Common myeloid progenitor, CD34-positive (primary cell): ENCODE measurements around the gene HMG20A.

Experiments used
- CTCF ChIA-PET: fragments of 350-600 bp; sonication (Branson Sonifier 250); formaldehyde crosslinking; loops from one replicate; lab custom pipeline; 2021; ENCODE audit warnings: antibody characterized with exemption; lab: Charles Lee
- POLR2A ChIA-PET: fragments of 350-600 bp; sonication (Branson Sonifier 250); formaldehyde crosslinking; loops from one replicate; lab custom pipeline; 2021; ENCODE audit warnings: antibody characterized with exemption; lab: Charles Lee
- DNase-seq, 3 donors: peaks; one replicate each; pipeline versions ENCODE4 v3.0.0 to v3.0.0-alpha.2; 2013
- H3K27ac ChIP-seq, 2 experiments: 1 replicate in 1 of 2; 2 replicates in 1 of 2; pipeline ENCODE4 v1.7.0; 2013; ENCODE audit warnings: inconsistent platforms in 2 of 2, low read length in 2 of 2, mild to moderate bottlenecking in 2 of 2, low read depth in 1 of 2, moderate library complexity in 1 of 2; ENCODE audit not compliant: severe bottlenecking in 2 of 2, insufficient read depth in 1 of 2, poor library complexity in 1 of 2
- H3K27me3 ChIP-seq, 5 experiments: replicated peaks in 2 of 5; 1 replicate in 3 of 5; 2 replicates in 2 of 5; pipeline versions ENCODE4 v1.6.1 to v1.7.0; 2013; ENCODE audit warnings: low read length in 4 of 5, mild to moderate bottlenecking in 2 of 5, moderate library complexity in 2 of 5, inconsistent platforms in 1 of 5; ENCODE audit not compliant: insufficient read depth in 5 of 5, control insufficient read depth in 4 of 5
- H3K36me3 ChIP-seq, 4 experiments: 1 replicate in 2 of 4; 2 replicates in 2 of 4; pipeline versions ENCODE4 v1.6.1 to v1.7.0; 2013; ENCODE audit warnings: low read length in 3 of 4, control low read depth in 1 of 4, mild to moderate bottlenecking in 1 of 4; ENCODE audit not compliant: control insufficient read depth in 4 of 4, insufficient read depth in 4 of 4
- H3K4me1 ChIP-seq, 4 experiments: 1 replicate in 3 of 4; 2 replicates in 1 of 4; pipeline versions ENCODE4 v1.6.1 to v1.7.1; 2013; ENCODE audit warnings: low read length in 3 of 4, mild to moderate bottlenecking in 3 of 4, control low read depth in 1 of 4, inconsistent platforms in 1 of 4, moderate library complexity in 1 of 4; ENCODE audit not compliant: control insufficient read depth in 4 of 4, insufficient read depth in 4 of 4; ENCODE audit errors: control extremely low read depth in 1 of 4
- H3K4me3 ChIP-seq, 7 experiments: 1 replicate in 4 of 7; 2 replicates in 3 of 7; pipeline versions ENCODE4 v1.5.1 to v1.7.0; 2013; ENCODE audit warnings: mild to moderate bottlenecking in 7 of 7, low read length in 6 of 7, moderate library complexity in 6 of 7, inconsistent platforms in 2 of 7, low read depth in 2 of 7, control low read depth in 1 of 7; ENCODE audit not compliant: insufficient read depth in 4 of 7, control insufficient read depth in 1 of 7; ENCODE audit errors: extremely low read depth in 1 of 7
- H3K9me3 ChIP-seq, 5 experiments: 1 replicate in 4 of 5; 2 replicates in 1 of 5; pipeline versions ENCODE4 v1.6.1 to v1.7.1; 2013; ENCODE audit warnings: low read length in 4 of 5, mild to moderate bottlenecking in 2 of 5, inconsistent platforms in 1 of 5, low read depth in 1 of 5, moderate library complexity in 1 of 5; ENCODE audit not compliant: control insufficient read depth in 4 of 5, insufficient read depth in 2 of 5; ENCODE audit errors: control extremely low read depth in 1 of 5
- WGBS: methylation state at CpG from one replicate; pipeline ENCODE4 v1.1.5; 2013; ENCODE audit not compliant: insufficient coverage; 5-methylcytosine and 5-hydroxymethylcytosine counted together

HMG20A gene

DNA sequence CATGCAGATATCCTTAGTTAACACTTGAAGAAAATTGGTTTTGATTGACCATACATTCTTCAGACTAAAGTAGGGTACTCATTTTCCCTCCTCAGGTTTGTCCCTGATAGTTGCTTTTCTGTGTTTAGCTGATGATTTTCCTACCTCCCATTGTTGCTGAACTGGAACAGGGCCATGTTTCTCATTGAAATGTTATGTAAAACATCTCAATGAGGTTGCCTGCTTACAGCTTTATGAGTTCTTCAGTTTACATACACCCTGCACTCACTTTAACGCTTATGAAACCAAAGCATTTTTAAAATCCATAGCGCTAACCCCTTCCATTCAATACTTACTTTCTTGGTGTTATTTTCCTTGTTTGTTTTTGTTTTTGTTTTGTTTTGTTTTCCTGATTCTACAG, 61.9 kb downstream of the HMG20A start:
- no peak overlapping the region for H3K4me3 ChIP-seq
- peaks cover 21 to 71% (median 45%) of the 10 kb centered on the region in 4 experiments for H3K36me3 ChIP-seq
- ChIA-PET POLR2A (no interaction called here), CTCF (interaction anchor here (0.6 to 1.5 kb wide), 4 partner anchors 16 to 566 kb away, joined by 3 to 4 read pairs (median 4); no protein-coding TSS in a partner anchor)
- DNase-seq = no peak
- H3K27me3 ChIP-seq = no peaks in the 10 kb centered on the region
- H3K4me1 ChIP-seq = no peaks in the 10 kb centered on the region
- no CpG with 5 or more reads among the region's 2 CpGs for WGBS
- H3K27ac ChIP-seq = no peak overlapping the region
- no peaks in the 10 kb centered on the region for H3K9me3 ChIP-seq

DNA sequence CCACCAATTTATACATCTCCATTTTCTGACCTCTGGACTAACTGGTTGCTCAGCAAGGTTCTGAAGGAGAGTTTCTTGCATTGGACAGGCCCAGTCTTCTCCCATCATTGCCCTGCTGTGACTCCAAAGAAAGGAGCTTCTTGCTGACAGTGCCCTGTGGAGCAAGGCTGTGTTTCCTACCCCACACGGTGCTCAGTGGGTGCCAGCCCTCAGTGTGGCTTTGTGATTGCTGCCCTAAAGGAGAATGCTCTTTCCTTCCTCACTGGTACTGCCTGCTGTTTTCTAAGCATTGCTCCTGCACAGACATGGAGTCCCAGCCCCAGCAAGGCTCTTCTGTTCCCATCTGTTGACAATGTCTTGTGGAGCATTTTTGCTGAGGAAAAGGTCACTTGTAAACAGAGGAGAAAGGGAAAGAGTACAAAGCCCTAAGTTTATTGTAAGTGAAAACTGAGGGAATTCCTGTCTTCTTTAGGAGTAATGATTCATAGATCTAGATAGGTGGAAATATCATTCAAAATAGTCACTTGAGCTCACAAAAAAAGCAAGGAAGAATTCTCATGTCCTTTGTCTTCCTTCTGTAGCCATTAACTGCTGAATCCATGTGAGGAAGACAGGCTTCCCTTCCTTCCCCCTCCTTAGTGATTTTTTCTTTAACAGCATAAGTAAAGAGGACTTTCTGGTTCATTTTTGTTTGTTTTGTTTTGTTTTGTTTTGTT, 62.9 kb downstream of the HMG20A start:
- no peaks in the 10 kb centered on the region for H3K4me1 ChIP-seq
- H3K4me3 ChIP-seq = no peak overlapping the region
- H3K9me3 ChIP-seq = no peaks in the 10 kb centered on the region
- DNase-seq = no peak
- ChIA-PET CTCF (no interaction called here), POLR2A (no interaction called here)
- peaks cover 18 to 61% (median 37%) of the 10 kb centered on the region in 4 experiments for H3K36me3 ChIP-seq
- WGBS = 83% methylated on average over 1 of the region's 1 CpG
- no peak overlapping the region for H3K27ac ChIP-seq
- no peaks in the 10 kb centered on the region for H3K27me3 ChIP-seq

GRCh38 chr15:77484994-77485393, 64.3 kb downstream of the HMG20A start:
- DNase-seq = no peak
- no peaks in the 10 kb centered on the region for H3K9me3 ChIP-seq
- ChIA-PET POLR2A (no interaction called here), CTCF (interaction anchor here (1.0 kb wide), 1 partner anchor 378 kb away, joined by 3 read pairs; no protein-coding TSS in a partner anchor)
- no peak overlapping the region for H3K4me3 ChIP-seq
- no peaks in the 10 kb centered on the region for H3K4me1 ChIP-seq
- H3K36me3 ChIP-seq = peaks cover 7 to 53% (median 30%) of the 10 kb centered on the region in 4 experiments
- H3K27ac ChIP-seq = no peak overlapping the region
- no peaks in the 10 kb centered on the region for H3K27me3 ChIP-seq

GRCh38 chr15:77486542-77487468, 66.1 kb downstream of the HMG20A start:
- Histone ChIP-seq H3K27ac (no peak overlapping the region), H3K4me3 (no peak overlapping the region), H3K4me1 (no peaks in the 10 kb centered on the region), H3K36me3 (peaks cover 5 to 45% (median 24%) of the 10 kb centered on the region in 4 experiments), H3K27me3 (no peaks in the 10 kb centered on the region), H3K9me3 (no peaks in the 10 kb centered on the region)
- ChIA-PET POLR2A (no interaction called here), CTCF (no interaction called here)
- 95% methylated on average over 2 of the region's 7 CpGs for WGBS
- no peak for DNase-seq

GRCh38 chr15:77487469-77487842, 66.8 kb downstream of the HMG20A start:
- Histone ChIP-seq H3K4me3 (no peak overlapping the region), H3K27ac (no peak overlapping the region), H3K9me3 (no peaks in the 10 kb centered on the region), H3K4me1 (no peaks in the 10 kb centered on the region), H3K36me3 (peaks cover 5 to 39% (median 21%) of the 10 kb centered on the region in 4 experiments), H3K27me3 (no peaks in the 10 kb centered on the region)
- 95% methylated on average over 2 of the region's 2 CpGs for WGBS
- DNase-seq = no peak
- CTCF ChIA-PET = interaction anchor here (1.4 kb wide), 1 partner anchor 10 kb away, joined by 3 read pairs; no protein-coding TSS in a partner anchor
- POLR2A ChIA-PET = no interaction called here

GRCh38 chr15:77487888-77488287, 67.2 kb downstream of the HMG20A start:
- DNase-seq = no peak
- Histone ChIP-seq H3K9me3 (no peaks in the 10 kb centered on the region), H3K36me3 (peaks cover 5 to 35% (median 19%) of the 10 kb centered on the region in 4 experiments), H3K27me3 (no peaks in the 10 kb centered on the region), H3K27ac (no peak overlapping the region), H3K4me1 (peaks cover 0 to 2% (median 2%) of the 10 kb centered on the region in 4 experiments), H3K4me3 (no peak overlapping the region)
- POLR2A ChIA-PET = no interaction called here
- CTCF ChIA-PET = interaction anchor here (1.4 kb wide), 1 partner anchor 9 kb away, joined by 3 read pairs; no protein-coding TSS in a partner anchor
